NCI-H510A treated with DMSO at 0.1 percent for 48 hours (cell line): ENCODE results near the gene KRTAP5-6.
"Not testable (repeated sequence)": the region's sequence is repeated elsewhere in the genome, so short reads cannot be mapped to it uniquely, and the experiment has no call there.

Experiments used
- DNase-seq: peaks from one replicate; lab custom pipeline; 2025; lab: John Stamatoyannopoulos, UW

The KRTAP5-6 gene

GRCh38 chr11:1661454-1662269 is 35.3 kb upstream of the KRTAP5-6 start:
- DNase-seq: not testable (repeated sequence)

- not testable (repeated sequence) for DNase-seq
These were observed 34.2 kb upstream of the KRTAP5-6 start for GRCh38 chr11:1662699-1663283.

GRCh38 chr11:1665313-1665712 is 31.7 kb upstream of the KRTAP5-6 start:
- no peak for DNase-seq

GRCh38 chr11:1667121-1667850 is 29.7 kb upstream of the KRTAP5-6 start:
- DNase-seq: no peak

GRCh38 chr11:1667906-1668305 is 29.1 kb upstream of the KRTAP5-6 start:
- DNase-seq: no peak

GRCh38 chr11:1668911-1669473 is 28.0 kb upstream of the KRTAP5-6 start:
- DNase-seq: no peak

GRCh38 chr11:1669546-1670218 is 27.3 kb upstream of the KRTAP5-6 start:
- DNase-seq: no peak

GRCh38 chr11:1670457-1670856 is 26.5 kb upstream of the KRTAP5-6 start:
- DNase-seq: not testable (repeated sequence)

- DNase-seq: no peak
These were observed 26.1 kb upstream of the KRTAP5-6 start for GRCh38 chr11:1670905-1671371.

GRCh38 chr11:1671658-1672057 is 25.3 kb upstream of the KRTAP5-6 start:
- no peak for DNase-seq

- no peak for DNase-seq
These were observed 24.2 kb upstream of the KRTAP5-6 start for GRCh38 chr11:1672613-1673350.

- no peak for DNase-seq
These were observed 23.4 kb upstream of the KRTAP5-6 start for GRCh38 chr11:1673446-1674172.

- DNase-seq: no peak
These were observed 22.5 kb upstream of the KRTAP5-6 start for GRCh38 chr11:1674173-1675131.

GRCh38 chr11:1675536-1676228 is 21.3 kb upstream of the KRTAP5-6 start:
- no peak for DNase-seq

- no peak for DNase-seq
These were observed 20.7 kb upstream of the KRTAP5-6 start for GRCh38 chr11:1676229-1676740.

- DNase-seq: no peak
These were observed 17.1 kb upstream of the KRTAP5-6 start for GRCh38 chr11:1679881-1680280.

GRCh38 chr11:1682225-1682905 is 14.6 kb upstream of the KRTAP5-6 start:
- DNase-seq: no peak

GRCh38 chr11:1683216-1683615 is 13.8 kb upstream of the KRTAP5-6 start:
- not testable (repeated sequence) for DNase-seq
